Esophagus (tissue), 2 donors: ENCODE data around the gene AGRP. TPM values are rescaled to one million over a fixed set of nuclear protein-coding genes. Genes with fewer than 3 reads are reported as not detected.

Experiments used
- H3K27ac ChIP-seq, 2 donors: one replicate each; pipeline ENCODE4 v1.5.1; 2013; ENCODE audit warnings: low read depth in 2 of 2, mild to moderate bottlenecking in 2 of 2, inconsistent platforms in 1 of 2, low read length in 1 of 2, moderate library complexity in 1 of 2
- H3K27me3 ChIP-seq, 2 donors: one replicate each; pipeline ENCODE4 v1.6.1; 2013; ENCODE audit warnings: low read length in 2 of 2, control low read depth in 1 of 2, mild to moderate bottlenecking in 1 of 2; ENCODE audit not compliant: insufficient read depth in 2 of 2, control insufficient read depth in 1 of 2
- H3K36me3 ChIP-seq, 2 donors: one replicate each; pipeline ENCODE4 v1.6.1; 2013; ENCODE audit warnings: low read length in 1 of 2; ENCODE audit not compliant: control insufficient read depth in 2 of 2, insufficient read depth in 2 of 2
- H3K4me1 ChIP-seq, 2 donors: one replicate each; pipeline ENCODE4 v1.6.1; 2013; ENCODE audit warnings: low read length in 1 of 2; ENCODE audit not compliant: control insufficient read depth in 2 of 2, insufficient read depth in 2 of 2
- H3K4me3 ChIP-seq, 2 donors: one replicate each; pipeline ENCODE4 v1.5.1; 2013; ENCODE audit warnings: low read length in 2 of 2, mild to moderate bottlenecking in 2 of 2, low read depth in 1 of 2, moderate library complexity in 1 of 2
- H3K9me3 ChIP-seq, 2 donors: one replicate each; pipeline ENCODE4 v1.6.1; 2013; ENCODE audit warnings: mild to moderate bottlenecking in 2 of 2, low read depth in 1 of 2, low read length in 1 of 2, moderate library complexity in 1 of 2; ENCODE audit not compliant: control insufficient read depth in 2 of 2, insufficient read depth in 1 of 2
- WGBS, 2 donors: extraction: QIAGEN DNeasy Blood & Tissue Kit; methylation state at CpG; one replicate each; pipeline ENCODE4 v1.1.7; 2013; 5-methylcytosine and 5-hydroxymethylcytosine counted together
- polyA plus RNA-seq, 2 donors: library from polyadenylated mRNA; stranded (reverse); fragments of 200-250 nt; gene quantifications; one replicate each; pipeline ENCODE4 v1.2.3, GENCODE V29; 2013
- donor health status: healthy with polysubstance abuse.
- donor health status: Bipolar disorder and iron deficiency.

The AGRP gene
- polyA plus RNA-seq, 2 donors: not detected

DNA sequence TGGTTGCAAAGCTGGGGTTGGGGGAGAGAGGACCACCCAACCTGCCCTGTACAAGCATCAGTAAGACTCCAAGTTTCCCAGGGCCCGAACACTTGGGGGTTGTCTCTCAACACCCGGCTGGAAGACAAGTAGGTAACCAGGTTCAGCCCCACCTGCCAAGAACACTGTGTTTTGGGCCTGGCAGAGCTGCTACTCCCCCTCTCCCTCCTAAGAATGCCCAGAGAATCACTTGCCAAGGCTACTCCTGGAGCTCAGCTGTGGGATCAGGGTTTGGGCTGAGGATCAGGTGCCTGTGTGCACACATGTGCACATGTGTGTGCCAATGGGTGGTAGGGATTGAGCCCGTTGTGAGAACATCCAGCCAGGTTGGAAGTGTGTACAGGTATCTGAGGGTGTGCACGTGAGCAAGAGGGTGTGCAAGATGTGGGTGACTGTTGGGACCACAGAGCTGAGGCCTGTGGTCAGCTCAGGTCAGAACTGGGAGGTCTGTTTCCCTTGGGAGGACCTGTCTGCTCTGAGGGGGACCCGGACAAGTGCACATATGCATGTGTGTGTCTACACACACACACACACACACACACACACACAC is 50.1 kb downstream of the AGRP start:
- Histone ChIP-seq H3K27me3 (no peaks in the 10 kb centered on the region), H3K27ac (no peak overlapping the region), H3K4me3 (no peak overlapping the region), H3K4me1 (peaks cover 6 to 14% of the 10 kb centered on the region in 2 donors), H3K36me3 (peaks cover 4 to 19% of the 10 kb centered on the region in 2 donors), H3K9me3 (no peaks in the 10 kb centered on the region)
- whole genome bisulfite sequencing, 2 donors: 80 to 82% methylated on average over 5 of the region's 5 CpGs

Other genes starting within 250 kb of the AGRP start
- gene FHOD1, start 236.1 kb downstream of the AGRP start, polyA plus RNA-seq: 10 to 100 TPM in 1 of 2 donors, 1 to 10 TPM in 1; 6.3 to 11.4 TPM
- gene SLC9A5, start 234.6 kb downstream of the AGRP start, polyA plus RNA-seq: under 1 TPM; 0.11 to 0.43 TPM
- gene PLEKHG4, start 204.0 kb downstream of the AGRP start, polyA plus RNA-seq: 10 to 100 TPM in 1 of 2 donors, 1 to 10 TPM in 1; 8.9 to 13.3 TPM
- not detected for gene KCTD19, start 156.8 kb downstream of the AGRP start, polyA plus RNA-seq
- gene LRRC36, start 156.7 kb downstream of the AGRP start, polyA plus RNA-seq: under 1 TPM in 1 of 2 donors, not detected in 1; 0.02 TPM
- gene TPPP3, start 90.0 kb downstream of the AGRP start, polyA plus RNA-seq: 10 to 100 TPM; 15.2 to 39.0 TPM
- gene ZDHHC1, start 67.1 kb downstream of the AGRP start, polyA plus RNA-seq: 1 to 10 TPM; 3.3 to 4.7 TPM
- 10 to 100 TPM; 10.7 to 15.2 TPM for gene HSD11B2, start 52.4 kb downstream of the AGRP start, polyA plus RNA-seq
- 10 to 100 TPM; 17.0 to 78.1 TPM for gene ATP6V0D1, start 2.4 kb downstream of the AGRP start, polyA plus RNA-seq
- 10 to 100 TPM; 12.7 to 14.9 TPM for gene RIPOR1, start 45.3 kb upstream of the AGRP start, polyA plus RNA-seq
- 10 to 100 TPM; 16.9 to 21.3 TPM for gene CTCF, start 79.0 kb upstream of the AGRP start, polyA plus RNA-seq
- gene CARMIL2, start 161.6 kb upstream of the AGRP start, polyA plus RNA-seq: 1 to 10 TPM; 1.2 to 4.3 TPM
- gene ACD, start 176.7 kb upstream of the AGRP start, polyA plus RNA-seq: 10 to 100 TPM in 1 of 2 donors, 1 to 10 TPM in 1; 6.7 to 10.3 TPM
- 1 to 10 TPM; 1.2 to 1.7 TPM for gene PARD6A, start 177.4 kb upstream of the AGRP start, polyA plus RNA-seq
- 10 to 100 TPM; 10.6 to 16.0 TPM for gene ENKD1, start 183.2 kb upstream of the AGRP start, polyA plus RNA-seq
- gene C16orf86, start 183.3 kb upstream of the AGRP start, polyA plus RNA-seq: 1 to 10 TPM; 1.8 to 2.0 TPM
- 10 to 100 TPM; 36.8 to 49.6 TPM for gene GFOD2, start 235.8 kb upstream of the AGRP start, polyA plus RNA-seq